HFFc6 (cell line): ENCODE data around the gene DLX2. TPM values are rescaled to one million over a fixed set of nuclear protein-coding genes. Genes with fewer than 3 reads are reported as not detected.

ENCODE experiments used
- DNase-seq: peaks from one replicate; pipeline ENCODE4 v3.0.0-alpha.2; 2018
- H3K27ac Mint-ChIP-seq: 2 replicates; pipeline ENCODE4 v1.8.0; 2020; ENCODE audit warnings: mild to moderate bottlenecking, mixed read lengths
- H3K27me3 Mint-ChIP-seq: 2 replicates; pipeline ENCODE4 v1.8.0; 2021; ENCODE audit warnings: mild to moderate bottlenecking, moderate library complexity, mixed read lengths; ENCODE audit not compliant: insufficient read depth
- H3K36me3 Mint-ChIP-seq: 2 replicates; pipeline ENCODE4 v1.8.0; 2021; ENCODE audit warnings: low read depth, mixed read lengths
- H3K4me1 Mint-ChIP-seq: 2 replicates; pipeline ENCODE4 v1.8.0; 2020; ENCODE audit warnings: low read depth, mixed read lengths
- H3K4me3 Mint-ChIP-seq: 2 replicates; pipeline ENCODE4 v1.8.0; 2020; ENCODE audit warnings: mild to moderate bottlenecking, moderate library complexity, mixed read lengths
- H3K9me3 Mint-ChIP-seq: 2 replicates; pipeline ENCODE4 v1.8.0; 2020; ENCODE audit warnings: mild to moderate bottlenecking, mixed read lengths
- total RNA-seq, 6 experiments: library from RNA; stranded (reverse); fragmentation: NEBNext Ultra II Directional; extraction: Animal tissue kit (Norgen Biotek cat#: 25700); gene quantifications; 2 replicates in 1 of 6; 3 replicates in 5 of 6; pipeline ENCODE4 v1.2.3, GENCODE V29; 2021
- TF ChIP-seq, protein P1 (sequence below): fragments of 200-600 bp; sonication (generic); IDR thresholded peaks from 2 replicates; pipeline ENCODE4 v1.5.0; 2021; ENCODE audit warnings: antibody characterized with exemption, mild to moderate bottlenecking

DLX2 gene
- total RNA-seq, 6 experiments from 2014 or later: 8.8 to 12.6 (median 9.5) TPM

DNA sequence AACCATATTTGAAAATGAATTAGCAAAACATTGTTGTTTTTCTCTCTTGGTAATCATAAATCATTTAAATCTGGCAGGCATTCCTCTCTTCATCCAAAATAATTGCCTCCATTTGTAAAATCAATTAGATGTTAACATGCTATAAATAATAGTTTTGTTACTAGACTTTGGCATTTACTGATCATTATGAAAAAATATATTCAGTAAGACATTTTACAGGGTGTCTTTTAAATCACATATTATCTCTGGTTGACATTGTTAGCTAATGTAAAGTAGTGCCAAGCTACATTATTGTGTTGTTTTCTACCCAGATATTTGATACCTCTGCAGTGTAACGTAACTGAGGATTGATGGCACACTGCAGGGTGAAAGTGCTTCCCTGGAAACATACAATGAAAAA lies 49.2 kb downstream of the DLX2 start:
- Mint-ChIP-seq H3K4me1 (peaks cover 12% of the 10 kb centered on the region), H3K4me3 (no peak overlapping the region), H3K27ac (no peak overlapping the region), H3K9me3 (no peaks in the 10 kb centered on the region), H3K27me3 (no peaks in the 10 kb centered on the region), H3K36me3 (no peaks in the 10 kb centered on the region)
- TF ChIP-seq, protein P1, sequence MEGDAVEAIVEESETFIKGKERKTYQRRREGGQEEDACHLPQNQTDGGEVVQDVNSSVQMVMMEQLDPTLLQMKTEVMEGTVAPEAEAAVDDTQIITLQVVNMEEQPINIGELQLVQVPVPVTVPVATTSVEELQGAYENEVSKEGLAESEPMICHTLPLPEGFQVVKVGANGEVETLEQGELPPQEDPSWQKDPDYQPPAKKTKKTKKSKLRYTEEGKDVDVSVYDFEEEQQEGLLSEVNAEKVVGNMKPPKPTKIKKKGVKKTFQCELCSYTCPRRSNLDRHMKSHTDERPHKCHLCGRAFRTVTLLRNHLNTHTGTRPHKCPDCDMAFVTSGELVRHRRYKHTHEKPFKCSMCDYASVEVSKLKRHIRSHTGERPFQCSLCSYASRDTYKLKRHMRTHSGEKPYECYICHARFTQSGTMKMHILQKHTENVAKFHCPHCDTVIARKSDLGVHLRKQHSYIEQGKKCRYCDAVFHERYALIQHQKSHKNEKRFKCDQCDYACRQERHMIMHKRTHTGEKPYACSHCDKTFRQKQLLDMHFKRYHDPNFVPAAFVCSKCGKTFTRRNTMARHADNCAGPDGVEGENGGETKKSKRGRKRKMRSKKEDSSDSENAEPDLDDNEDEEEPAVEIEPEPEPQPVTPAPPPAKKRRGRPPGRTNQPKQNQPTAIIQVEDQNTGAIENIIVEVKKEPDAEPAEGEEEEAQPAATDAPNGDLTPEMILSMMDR: no peak
- no peak for DNase-seq

DNA sequence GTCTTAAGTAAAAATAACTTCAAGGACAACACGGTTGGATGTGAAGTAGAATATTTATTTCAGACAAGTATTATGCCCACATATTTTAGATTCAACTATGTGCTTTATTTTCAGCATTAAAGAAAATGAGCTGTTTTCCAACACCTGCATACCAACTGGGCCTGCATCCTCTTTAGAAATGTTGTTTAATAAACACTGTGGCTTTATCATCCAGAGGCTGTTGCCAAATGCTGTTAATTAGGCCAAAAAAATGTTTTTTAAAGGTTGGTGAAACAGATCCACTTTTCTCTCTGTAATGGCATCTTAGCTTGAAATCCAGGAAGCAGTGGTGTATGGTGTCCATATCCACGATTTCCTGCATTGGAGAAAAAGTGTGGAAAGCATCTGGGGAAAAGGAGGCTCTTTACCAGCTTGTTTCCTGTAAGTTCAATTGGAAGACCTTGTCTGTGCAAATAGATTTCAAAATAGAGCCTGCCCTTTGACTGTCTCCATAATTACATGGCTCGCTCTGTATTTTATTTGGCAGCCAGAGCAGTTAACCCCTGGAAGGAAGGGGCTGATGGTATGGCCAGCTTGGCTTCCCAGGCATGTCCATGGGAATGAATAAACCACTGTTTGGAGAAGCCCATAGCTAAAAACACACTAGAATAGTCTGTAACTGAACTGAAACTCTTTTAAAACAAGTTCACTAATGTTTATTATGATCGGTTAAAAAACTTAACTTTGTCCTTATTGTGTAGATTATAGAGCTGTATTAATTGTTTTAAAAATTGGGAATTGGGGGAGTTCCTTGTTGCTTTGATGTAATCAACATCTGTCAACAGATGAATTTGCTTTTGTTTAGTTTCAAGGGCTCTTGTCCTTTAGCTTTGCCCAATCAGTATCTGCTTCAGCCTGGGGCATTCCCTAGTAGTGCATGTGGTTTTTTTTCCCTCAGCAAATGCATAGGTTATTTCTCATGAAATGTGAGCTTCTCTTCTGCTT lies 50.4 kb downstream of the DLX2 start:
- Mint-ChIP-seq H3K9me3 (no peaks in the 10 kb centered on the region), H3K4me1 (peaks cover 12% of the 10 kb centered on the region), H3K27ac (peak overlapping the region; percentile 25; the same call in 1 of the 2 replicates), H3K36me3 (no peaks in the 10 kb centered on the region), H3K4me3 (peak overlapping the region; percentile 21; the same call in 1 of the 2 replicates), H3K27me3 (no peaks in the 10 kb centered on the region)
- no peak for DNase-seq
- TF ChIP-seq, protein P1: no peak

DNA sequence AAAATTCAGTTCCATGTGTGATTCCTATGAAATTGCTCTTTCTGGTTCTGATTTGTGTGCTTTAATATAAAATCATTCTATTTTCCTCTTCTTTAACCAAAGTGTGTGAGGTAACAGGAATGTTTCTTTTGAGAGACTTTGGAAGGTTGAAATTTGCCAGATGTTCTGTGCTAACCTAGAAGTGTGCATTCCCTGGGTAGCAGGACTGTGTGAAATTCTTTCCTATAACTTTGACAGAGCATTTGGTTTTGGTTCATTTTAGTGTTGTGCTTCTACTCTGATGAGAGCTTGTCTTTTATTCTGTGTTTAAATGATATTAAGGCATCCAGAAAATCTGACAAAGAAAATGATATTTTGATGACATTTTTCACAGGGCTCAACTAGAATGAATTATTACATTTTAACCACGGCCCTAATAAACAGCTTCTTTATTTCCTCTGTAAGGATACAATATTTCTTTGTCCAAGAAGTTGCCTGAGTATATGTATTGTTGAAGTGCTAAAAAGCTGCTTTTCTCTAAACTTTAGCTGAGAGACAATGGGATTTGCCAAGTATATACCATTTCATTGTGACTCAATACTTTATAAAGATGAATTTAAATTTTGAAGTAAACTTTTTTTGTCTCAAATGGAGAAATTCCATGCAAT lies 52.1 kb downstream of the DLX2 start:
- no peak for DNase-seq
- Mint-ChIP-seq H3K9me3 (no peaks in the 10 kb centered on the region), H3K4me1 (peaks cover 16% of the 10 kb centered on the region), H3K4me3 (no peak overlapping the region), H3K27me3 (no peaks in the 10 kb centered on the region), H3K36me3 (no peaks in the 10 kb centered on the region), H3K27ac (no peak overlapping the region)
- TF ChIP-seq, protein P1: no peak

DNA sequence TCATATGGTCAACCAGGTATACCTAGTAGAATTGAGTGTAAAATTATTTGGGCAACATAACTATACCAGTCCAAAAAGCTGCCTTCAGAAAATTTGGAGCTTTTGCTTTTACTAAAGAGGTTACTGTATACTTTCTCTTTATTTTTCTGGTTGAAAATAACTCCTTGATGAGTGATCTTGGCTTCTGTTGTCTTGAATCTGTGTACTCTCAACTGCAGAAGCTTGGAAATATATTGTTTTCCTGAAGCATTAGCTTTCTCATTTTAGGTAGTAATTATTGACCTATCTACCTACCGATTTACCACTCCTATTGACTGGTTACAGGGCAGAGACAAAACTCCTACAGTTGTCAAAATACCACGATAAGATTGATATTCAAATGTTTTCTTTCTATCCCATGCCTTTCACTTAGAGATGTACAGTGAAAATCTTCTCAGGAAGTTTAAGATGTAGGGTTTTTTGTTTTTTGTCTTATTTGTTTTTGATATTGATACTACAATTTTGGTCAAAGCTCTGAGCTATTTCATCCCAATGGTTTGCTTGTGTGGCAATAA lies 53.1 kb downstream of the DLX2 start:
- Mint-ChIP-seq H3K27ac (no peak overlapping the region), H3K4me1 (peaks cover 16% of the 10 kb centered on the region), H3K36me3 (no peaks in the 10 kb centered on the region), H3K9me3 (no peaks in the 10 kb centered on the region), H3K4me3 (no peak overlapping the region), H3K27me3 (no peaks in the 10 kb centered on the region)
- TF ChIP-seq, protein P1: no peak
- no peak for DNase-seq

Other genes with a start within 250 kb of the DLX2 start
- 10 to 100 TPM; 16.8 to 20.9 (median 19.4) TPM for gene SLC25A12, start 208.7 kb downstream of the DLX2 start, total RNA-seq
- 10 to 100 TPM; 40.3 to 65.1 (median 61.3) TPM for gene HAT1, start 180.4 kb downstream of the DLX2 start, total RNA-seq
- gene METAP1D, start 102.9 kb downstream of the DLX2 start, total RNA-seq: 1 to 10 TPM; 5.3 to 7.5 (median 6.2) TPM
- gene DLX1, start 17.4 kb downstream of the DLX2 start, total RNA-seq: 10 to 100 TPM in 2 of 6 experiments, 1 to 10 TPM in 4; 8.2 to 13.9 (median 9.2) TPM